ENCODE measurements around the gene SLFN13. TPM values are rescaled to one million over a fixed set of nuclear protein-coding genes. Genes with fewer than 3 reads are reported as not detected.
A peak's percentile ranks its signal among the peaks of the same experiment; 100 is the strongest.

The SLFN13 gene
- total RNA-seq, 4 donors from 2014 or later, result 5.1 to 15.0 (median 5.4) TPM

DNA sequence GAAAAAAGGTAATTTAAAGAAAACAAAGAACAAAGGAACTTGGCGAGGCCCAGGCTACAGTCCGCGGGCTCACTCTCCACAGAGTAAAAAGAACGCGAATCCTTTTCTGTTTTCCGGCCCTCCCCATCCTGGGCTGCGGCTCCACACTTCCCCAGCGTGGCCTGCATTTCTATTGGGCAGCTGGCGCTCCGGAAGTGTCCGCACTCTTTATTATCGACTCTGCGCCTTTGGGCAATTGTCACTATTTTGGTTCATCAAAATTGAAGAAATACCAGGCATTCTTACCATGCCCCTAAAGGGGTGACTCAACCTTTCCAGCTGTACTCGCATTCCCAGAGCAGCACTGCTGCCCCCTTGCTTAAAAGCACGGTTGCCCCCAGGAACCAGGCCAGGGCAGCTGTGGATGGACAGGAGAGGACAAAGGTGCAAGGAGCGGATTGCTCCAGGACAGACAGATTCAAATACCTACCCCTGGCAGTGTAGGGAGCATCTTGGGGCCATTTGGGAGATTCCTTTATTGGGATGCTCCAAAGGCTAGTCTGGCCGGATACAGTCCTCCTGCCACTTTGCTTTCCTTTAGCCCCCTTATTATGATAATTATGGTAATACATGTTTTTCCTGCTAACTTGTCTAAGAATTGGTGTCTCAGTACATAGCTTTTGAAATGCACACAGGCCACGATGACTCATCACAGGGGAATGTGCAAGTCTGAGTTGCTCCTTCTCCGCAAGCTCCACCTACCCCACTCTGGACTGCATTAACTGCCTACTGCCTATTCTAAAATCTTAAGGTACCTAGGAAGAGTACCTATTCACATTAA, 15.3 kb downstream of the SLFN13 start:
- peak overlapping the region; percentile 57 to 69 (median 60) for H3K4me3 ChIP-seq
- peaks cover 0 to 4% (median 0%) of the 10 kb centered on the region in 4 donors for H3K36me3 ChIP-seq
- H3K27me3 ChIP-seq, result no peaks in the 10 kb centered on the region
- peak overlapping the region; percentile 83 to 86 (median 85) for H3K27ac ChIP-seq (replicated peaks in 1 of 4)
- TF ChIP-seq, protein P1, sequence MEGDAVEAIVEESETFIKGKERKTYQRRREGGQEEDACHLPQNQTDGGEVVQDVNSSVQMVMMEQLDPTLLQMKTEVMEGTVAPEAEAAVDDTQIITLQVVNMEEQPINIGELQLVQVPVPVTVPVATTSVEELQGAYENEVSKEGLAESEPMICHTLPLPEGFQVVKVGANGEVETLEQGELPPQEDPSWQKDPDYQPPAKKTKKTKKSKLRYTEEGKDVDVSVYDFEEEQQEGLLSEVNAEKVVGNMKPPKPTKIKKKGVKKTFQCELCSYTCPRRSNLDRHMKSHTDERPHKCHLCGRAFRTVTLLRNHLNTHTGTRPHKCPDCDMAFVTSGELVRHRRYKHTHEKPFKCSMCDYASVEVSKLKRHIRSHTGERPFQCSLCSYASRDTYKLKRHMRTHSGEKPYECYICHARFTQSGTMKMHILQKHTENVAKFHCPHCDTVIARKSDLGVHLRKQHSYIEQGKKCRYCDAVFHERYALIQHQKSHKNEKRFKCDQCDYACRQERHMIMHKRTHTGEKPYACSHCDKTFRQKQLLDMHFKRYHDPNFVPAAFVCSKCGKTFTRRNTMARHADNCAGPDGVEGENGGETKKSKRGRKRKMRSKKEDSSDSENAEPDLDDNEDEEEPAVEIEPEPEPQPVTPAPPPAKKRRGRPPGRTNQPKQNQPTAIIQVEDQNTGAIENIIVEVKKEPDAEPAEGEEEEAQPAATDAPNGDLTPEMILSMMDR (IDR thresholded peaks at IDR 0.05), result peak in 2 of 3 experiments; percentile 5 to 19
- peak; percentile 36 to 40 for TF ChIP-seq POLR2AphosphoS5 (IDR thresholded peaks at IDR 0.05)
- no peak for TF ChIP-seq EP300 (IDR thresholded peaks at IDR 0.05)
- TF ChIP-seq POLR2A (IDR thresholded peaks at IDR 0.05; ENCODE audit: low read depth), result no peak
- 8% methylated on average over 17 of the region's 19 CpGs for WGBS
- peaks cover 20 to 29% (median 22%) of the 10 kb centered on the region in 4 donors for H3K4me1 ChIP-seq
- no peaks in the 10 kb centered on the region for H3K9me3 ChIP-seq
- intact Hi-C loops (cut with DNase I), result loop anchor here (5.0 to 10.0 kb wide), 2 partner anchors 61 to 188 kb away; partner anchors contain the start of genes SLFN11 and SLFN5
- no peak for DNase-seq (ENCODE audit: extremely low spot score)

- Histone ChIP-seq H3K36me3 (peaks cover 0 to 4% (median 0%) of the 10 kb centered on the region in 4 donors), H3K27ac (replicated peaks in 1 of 4) (peak within 1 kb of the TSS; percentile 83 to 86 (median 85)), H3K4me3 (peak within 1 kb of the TSS; percentile 57 to 69 (median 60)), H3K9me3 (no peaks in the 10 kb centered on the region), H3K4me1 (peaks cover 20 to 29% (median 22%) of the 10 kb centered on the region in 4 donors), H3K27me3 (no peaks in the 10 kb centered on the region)
- TF ChIP-seq EP300 (IDR thresholded peaks at IDR 0.05) (no peak), POLR2AphosphoS5 (IDR thresholded peaks at IDR 0.05) (peak; percentile 60 to 69), POLR2A (IDR thresholded peaks at IDR 0.05; ENCODE audit: low read depth) (no peak)
- TF ChIP-seq, protein P1 (IDR thresholded peaks at IDR 0.05), result no peak
- intact Hi-C loops (cut with DNase I), result loop anchor here (5.0 to 10.0 kb wide), 2 partner anchors 60 to 188 kb away; partner anchors contain the start of genes SLFN11 and SLFN5
- DNase-seq (ENCODE audit: extremely low spot score), result no peak
- 13% methylated on average over 22 of the region's 22 CpGs for WGBS
Measured at GRCh38 chr17:35432176-35433074, 16.1 kb downstream of the SLFN13 start, which contains the start of gene SLFN12. TSS of gene SLFN12 (minus strand) at chr17:35432500. CDS start at chr17:35423028, 9,472 bp downstream.

- Histone ChIP-seq H3K27ac (replicated peaks in 1 of 4) (no peak overlapping the region), H3K4me1 (peaks cover 20 to 29% (median 22%) of the 10 kb centered on the region in 4 donors), H3K4me3 (no peak overlapping the region), H3K9me3 (no peaks in the 10 kb centered on the region), H3K36me3 (peaks cover 0 to 4% (median 0%) of the 10 kb centered on the region in 4 donors), H3K27me3 (no peaks in the 10 kb centered on the region)
- no peak for DNase-seq (ENCODE audit: extremely low spot score)
- intact Hi-C loops (cut with DNase I), result loop anchor here (5.0 to 10.0 kb wide), 2 partner anchors 57 to 185 kb away; partner anchors contain the start of genes SLFN11 and SLFN5
- 88% methylated on average over 2 of the region's 2 CpGs for WGBS
- no peak for TF ChIP-seq EP300 (IDR thresholded peaks at IDR 0.05)
Measured at GRCh38 chr17:35429702-35430101, 18.9 kb downstream of the SLFN13 start.

DNA sequence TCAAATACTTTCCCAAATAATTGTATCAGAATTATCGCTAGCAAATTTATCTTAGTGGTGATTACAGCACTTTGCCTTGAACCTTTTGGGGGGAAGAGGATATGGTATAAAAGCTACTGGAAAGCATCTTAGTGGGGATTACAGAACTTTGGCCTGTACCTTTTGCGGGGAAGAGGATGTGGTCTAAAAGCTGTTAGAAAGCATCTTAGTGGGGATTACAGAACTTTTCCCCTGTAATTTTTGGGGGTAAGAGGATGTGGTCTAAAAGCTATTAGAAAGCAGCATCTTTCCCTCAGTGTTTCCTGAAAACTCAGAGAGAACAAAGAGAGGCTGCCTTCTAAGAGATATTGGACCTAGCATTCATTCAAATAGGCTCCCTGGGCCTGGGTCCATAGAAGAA, 20.3 kb downstream of the SLFN13 start:
- H3K4me1 ChIP-seq, result peaks cover 12 to 19% (median 14%) of the 10 kb centered on the region in 4 donors
- intact Hi-C loops (cut with DNase I), result no loop called here
- DNase-seq (ENCODE audit: extremely low spot score), result no peak
- H3K36me3 ChIP-seq, result peaks cover 0 to 4% (median 0%) of the 10 kb centered on the region in 4 donors
- TF ChIP-seq POLR2AphosphoS5 (IDR thresholded peaks at IDR 0.05) (no peak), EP300 (IDR thresholded peaks at IDR 0.05) (no peak), POLR2A (IDR thresholded peaks at IDR 0.05; ENCODE audit: low read depth) (no peak)
- TF ChIP-seq, protein P1 (IDR thresholded peaks at IDR 0.05), result no peak
- no peak overlapping the region for H3K27ac ChIP-seq (replicated peaks in 1 of 4)
- H3K9me3 ChIP-seq, result no peaks in the 10 kb centered on the region
- WGBS, result 90% methylated on average over 2 of the region's 2 CpGs
- H3K27me3 ChIP-seq, result no peaks in the 10 kb centered on the region
- no peak overlapping the region for H3K4me3 ChIP-seq
